ENCODE results near the gene C1orf185. TPM values are rescaled to one million over a fixed set of nuclear protein-coding genes. Genes with fewer than 3 reads are reported as not detected.
"Not testable (repeated sequence)": the region's sequence is repeated elsewhere in the genome, so short reads cannot be mapped to it uniquely, and the experiment has no call there.

The C1orf185 gene
- total and polyA plus RNA-seq, 4 donors = not detected

DNA sequence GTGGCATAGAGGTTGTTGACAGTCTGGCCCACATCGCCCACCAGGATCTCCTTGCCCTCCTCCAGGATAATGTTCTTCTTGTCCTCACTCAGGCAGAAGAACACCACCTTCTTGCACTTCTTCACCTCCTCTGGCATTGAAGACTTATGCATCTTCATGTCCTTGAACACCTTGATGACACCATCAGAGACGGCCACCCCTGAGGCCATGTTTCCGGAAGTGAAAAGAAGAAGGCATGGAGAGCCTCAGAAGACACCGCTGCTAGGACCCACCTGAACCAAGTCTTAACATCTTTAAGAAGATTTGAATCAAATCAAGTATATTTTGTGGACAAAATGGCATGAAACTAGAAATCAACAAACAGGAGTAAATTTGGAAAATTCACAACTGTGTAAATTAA lies 56.2 kb downstream of the C1orf185 start:
- Histone ChIP-seq H3K27ac (ENCODE audit: low read depth in 1 of 2, low read length in 2 of 2) (no peak overlapping the region), H3K27me3 (ENCODE audit: control insufficient read depth in 4 of 4, insufficient read depth in 4 of 4, low read length in 3 of 4) (no peaks in the 10 kb centered on the region), H3K4me3 (ENCODE audit: low read depth in 1 of 3, low read length in 3 of 3) (no peak overlapping the region), H3K4me1 (ENCODE audit: control insufficient read depth in 4 of 4, insufficient read depth in 4 of 4, low read length in 3 of 4) (no peaks in the 10 kb centered on the region), H3K9ac (ENCODE audit: low read depth in 1 of 2, low read length in 2 of 2) (no peak overlapping the region), H3K9me3 (ENCODE audit: control insufficient read depth in 4 of 4, low read length in 3 of 4) (peaks cover 0 to 15% (median 5%) of the 10 kb centered on the region in 4 donors), H3K36me3 (ENCODE audit: control insufficient read depth in 4 of 4, insufficient read depth in 3 of 4, low read depth in 1 of 4, low read length in 3 of 4) (no peaks in the 10 kb centered on the region)
- no peak for TF ChIP-seq RXRA (IDR thresholded peaks at IDR 0.05)
- TF ChIP-seq, protein P1, sequence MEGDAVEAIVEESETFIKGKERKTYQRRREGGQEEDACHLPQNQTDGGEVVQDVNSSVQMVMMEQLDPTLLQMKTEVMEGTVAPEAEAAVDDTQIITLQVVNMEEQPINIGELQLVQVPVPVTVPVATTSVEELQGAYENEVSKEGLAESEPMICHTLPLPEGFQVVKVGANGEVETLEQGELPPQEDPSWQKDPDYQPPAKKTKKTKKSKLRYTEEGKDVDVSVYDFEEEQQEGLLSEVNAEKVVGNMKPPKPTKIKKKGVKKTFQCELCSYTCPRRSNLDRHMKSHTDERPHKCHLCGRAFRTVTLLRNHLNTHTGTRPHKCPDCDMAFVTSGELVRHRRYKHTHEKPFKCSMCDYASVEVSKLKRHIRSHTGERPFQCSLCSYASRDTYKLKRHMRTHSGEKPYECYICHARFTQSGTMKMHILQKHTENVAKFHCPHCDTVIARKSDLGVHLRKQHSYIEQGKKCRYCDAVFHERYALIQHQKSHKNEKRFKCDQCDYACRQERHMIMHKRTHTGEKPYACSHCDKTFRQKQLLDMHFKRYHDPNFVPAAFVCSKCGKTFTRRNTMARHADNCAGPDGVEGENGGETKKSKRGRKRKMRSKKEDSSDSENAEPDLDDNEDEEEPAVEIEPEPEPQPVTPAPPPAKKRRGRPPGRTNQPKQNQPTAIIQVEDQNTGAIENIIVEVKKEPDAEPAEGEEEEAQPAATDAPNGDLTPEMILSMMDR (IDR thresholded peaks at IDR 0.05; ENCODE audit: low read depth, low read length, missing input control) = no peak
- no peak for TF ChIP-seq RAD21 (IDR thresholded peaks at IDR 0.05)
- no peak for TF ChIP-seq FOXA2 (IDR thresholded peaks at IDR 0.05)
- no peak for TF ChIP-seq EGR1 (IDR thresholded peaks at IDR 0.05; ENCODE audit: low read depth in 2 of 2)
- TF ChIP-seq YY1 (IDR thresholded peaks at IDR 0.05) = no peak
- no peak for TF ChIP-seq NR2F2 (IDR thresholded peaks at IDR 0.05)
- no peak for TF ChIP-seq FOXA1 (IDR thresholded peaks at IDR 0.05)
- TF ChIP-seq SP1 (IDR thresholded peaks at IDR 0.05) = no peak
- TF ChIP-seq ATF3 (IDR thresholded peaks at IDR 0.05) = no peak
- no peak for TF ChIP-seq MAX (IDR thresholded peaks at IDR 0.05)
- DNase-seq (ENCODE audit: low spot score) = no peak
- WGBS = 93% methylated on average over 4 of the region's 4 CpGs

DNA sequence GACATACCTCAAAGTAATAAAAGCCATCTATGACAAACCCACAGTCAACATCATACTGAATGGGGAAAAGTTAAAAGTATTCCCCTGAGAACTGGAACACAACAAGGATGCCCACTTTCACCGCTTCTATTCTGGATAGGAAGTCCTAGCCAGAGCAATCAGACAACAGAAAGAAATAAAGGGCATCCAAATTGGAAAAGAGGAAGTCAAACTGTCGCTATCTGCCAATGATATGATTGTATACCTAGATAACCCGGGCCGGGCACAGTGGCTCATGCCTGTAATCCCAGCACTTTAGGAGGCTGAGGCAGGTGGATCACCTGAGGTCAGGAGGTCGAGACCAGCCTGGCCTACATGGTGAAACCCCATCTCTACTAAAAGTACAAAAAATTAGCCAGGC lies 60.5 kb downstream of the C1orf185 start:
- H3K9ac ChIP-seq (ENCODE audit: low read depth in 1 of 2, low read length in 2 of 2); H3K9me3 ChIP-seq (ENCODE audit: control insufficient read depth in 4 of 4, low read length in 3 of 4); H3K36me3 ChIP-seq (ENCODE audit: control insufficient read depth in 4 of 4, insufficient read depth in 3 of 4, low read depth in 1 of 4, low read length in 3 of 4); H3K4me3 ChIP-seq (ENCODE audit: low read depth in 1 of 3, low read length in 3 of 3); H3K4me1 ChIP-seq (ENCODE audit: control insufficient read depth in 4 of 4, insufficient read depth in 4 of 4, low read length in 3 of 4); H3K27ac ChIP-seq (ENCODE audit: low read depth in 1 of 2, low read length in 2 of 2); DNase-seq (ENCODE audit: low spot score); H3K27me3 ChIP-seq (ENCODE audit: control insufficient read depth in 4 of 4, insufficient read depth in 4 of 4, low read length in 3 of 4): not testable (repeated sequence)
- WGBS = 79% methylated on average over 5 of the region's 5 CpGs

DNA sequence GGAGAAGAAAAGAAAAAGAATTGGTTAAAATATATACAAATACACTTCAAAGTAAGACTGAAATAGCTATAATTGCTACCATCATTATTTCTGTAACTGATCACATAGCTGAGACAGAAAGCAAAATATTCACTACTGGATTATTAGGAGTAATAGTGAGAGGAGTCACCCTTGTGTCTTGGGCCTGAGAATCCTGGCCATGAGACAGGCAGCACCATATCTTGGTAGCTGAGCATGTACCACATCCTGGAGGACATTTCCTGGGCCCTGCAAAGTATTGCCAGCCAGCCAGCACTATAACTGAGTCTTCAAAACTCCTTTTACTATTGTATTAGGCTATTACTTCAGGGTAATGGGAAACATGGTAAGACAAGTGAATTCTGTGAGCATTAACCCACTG lies 63.5 kb downstream of the C1orf185 start:
- no peak for DNase-seq (ENCODE audit: low spot score)
- Histone ChIP-seq H3K4me3 (ENCODE audit: low read depth in 1 of 3, low read length in 3 of 3) (no peak overlapping the region), H3K36me3 (ENCODE audit: control insufficient read depth in 4 of 4, insufficient read depth in 3 of 4, low read depth in 1 of 4, low read length in 3 of 4) (no peaks in the 10 kb centered on the region), H3K27ac (ENCODE audit: low read depth in 1 of 2, low read length in 2 of 2) (no peak overlapping the region), H3K9me3 (ENCODE audit: control insufficient read depth in 4 of 4, low read length in 3 of 4) (no peaks in the 10 kb centered on the region), H3K4me1 (ENCODE audit: control insufficient read depth in 4 of 4, insufficient read depth in 4 of 4, low read length in 3 of 4) (no peaks in the 10 kb centered on the region), H3K27me3 (ENCODE audit: control insufficient read depth in 4 of 4, insufficient read depth in 4 of 4, low read length in 3 of 4) (no peaks in the 10 kb centered on the region), H3K9ac (ENCODE audit: low read depth in 1 of 2, low read length in 2 of 2) (no peak overlapping the region)
- no peak for TF ChIP-seq TAF1 (conservative IDR thresholded peaks at IDR 0.05)

- WGBS = 56% methylated on average over 1 of the region's 1 CpG
- DNase-seq (ENCODE audit: low spot score) = no peak
Observed at GRCh38 chr1:51168266-51168845, 66.3 kb downstream of the C1orf185 start.

More at GRCh38 chr1:51168266-51168845, 66.3 kb downstream of the C1orf185 start:
- Histone ChIP-seq H3K4me3 (ENCODE audit: low read depth in 1 of 3, low read length in 3 of 3) (no peak overlapping the region), H3K36me3 (ENCODE audit: control insufficient read depth in 4 of 4, insufficient read depth in 3 of 4, low read depth in 1 of 4, low read length in 3 of 4) (no peaks in the 10 kb centered on the region), H3K27ac (ENCODE audit: low read depth in 1 of 2, low read length in 2 of 2) (no peak overlapping the region), H3K9me3 (ENCODE audit: control insufficient read depth in 4 of 4, low read length in 3 of 4) (no peaks in the 10 kb centered on the region), H3K9ac (ENCODE audit: low read depth in 1 of 2, low read length in 2 of 2) (no peak overlapping the region), H3K4me1 (ENCODE audit: control insufficient read depth in 4 of 4, insufficient read depth in 4 of 4, low read length in 3 of 4) (no peaks in the 10 kb centered on the region), H3K27me3 (ENCODE audit: control insufficient read depth in 4 of 4, insufficient read depth in 4 of 4, low read length in 3 of 4) (no peaks in the 10 kb centered on the region)
- TF ChIP-seq NR2F2 (IDR thresholded peaks at IDR 0.05) (no peak), YY1 (IDR thresholded peaks at IDR 0.05) (no peak)
